GM19238 (cell line): ENCODE measurements around the gene CEACAM4.
A peak's percentile ranks its signal among the peaks of the same experiment; 100 is the strongest.
"Not testable (repeated sequence)": the region's sequence is repeated elsewhere in the genome, so short reads cannot be mapped to it uniquely, and the experiment has no call there.

ENCODE experiments used
- DNase-seq: peaks from one replicate; pipeline ENCODE4 v3.0.0; 2011; ENCODE audit warnings: low spot score; ENCODE audit not compliant: insufficient read length

The CEACAM4 gene

DNA sequence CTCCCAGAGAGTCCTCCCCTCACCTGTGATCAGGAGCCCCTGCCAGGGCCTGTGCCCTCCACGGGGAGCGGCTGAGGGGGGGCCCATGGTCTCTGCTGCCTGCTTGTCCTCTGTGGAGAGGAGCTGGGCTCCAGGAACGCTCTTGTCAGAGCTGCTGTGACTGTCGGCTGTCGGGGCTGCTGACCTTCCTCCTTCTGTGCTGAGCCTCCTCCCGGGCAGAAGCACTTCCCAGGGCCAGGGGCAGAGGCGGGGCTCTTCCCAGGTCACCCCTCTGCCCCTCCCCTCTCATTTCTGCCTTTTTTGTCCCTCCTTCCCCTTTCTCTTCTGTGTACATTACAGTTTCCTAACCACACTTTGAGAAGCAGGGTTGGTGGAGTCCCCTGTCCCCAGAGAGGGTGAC, at the start of gene CEACAM4:
Gene CEACAM4, minus strand, starts transcription at position 198 of the 400 bp plus-strand sequence. Its CDS starts 111 bp downstream, at position 87.
- no peak for DNase-seq

DNA sequence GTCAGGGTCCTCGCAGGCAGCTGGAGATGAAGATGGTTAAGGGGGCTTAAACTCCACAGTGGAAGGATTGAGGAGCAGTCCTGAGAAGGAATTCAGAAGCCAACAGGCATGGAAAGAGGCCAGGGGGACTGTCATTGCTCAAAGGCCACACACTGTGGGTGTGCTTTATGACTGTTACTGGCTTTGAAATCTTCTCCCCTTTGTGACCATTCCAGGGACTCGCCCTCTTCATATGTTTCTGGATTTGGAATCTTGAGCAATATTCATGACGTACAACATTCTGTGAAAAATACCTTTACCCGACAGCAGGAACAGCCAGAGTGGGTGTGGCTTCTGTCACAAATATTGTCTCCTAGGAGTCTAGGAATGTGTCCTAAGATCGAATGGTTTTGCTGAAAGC, 44.6 kb upstream of the CEACAM4 start:
- DNase-seq, result no peak

DNA sequence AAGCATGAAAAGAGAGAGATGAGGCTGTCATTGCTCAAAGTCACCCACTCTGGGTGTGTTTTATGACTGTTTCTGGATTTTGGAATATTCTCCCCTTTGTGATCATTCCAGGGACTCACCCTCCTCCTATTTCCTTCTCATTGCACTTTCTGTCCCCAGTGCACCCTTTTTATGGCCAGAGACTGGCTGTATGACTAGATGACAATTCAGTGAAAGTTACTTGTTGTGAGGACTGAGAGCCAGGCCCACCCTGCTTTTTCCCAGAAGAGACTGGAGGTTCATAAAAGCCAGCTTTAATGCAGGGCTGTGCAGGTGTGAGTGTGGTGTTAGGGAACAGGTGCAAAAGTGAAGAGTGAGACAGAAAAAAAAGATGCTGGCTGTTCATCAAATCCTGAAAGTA, 43.9 kb upstream of the CEACAM4 start:
- no peak for DNase-seq

DNA sequence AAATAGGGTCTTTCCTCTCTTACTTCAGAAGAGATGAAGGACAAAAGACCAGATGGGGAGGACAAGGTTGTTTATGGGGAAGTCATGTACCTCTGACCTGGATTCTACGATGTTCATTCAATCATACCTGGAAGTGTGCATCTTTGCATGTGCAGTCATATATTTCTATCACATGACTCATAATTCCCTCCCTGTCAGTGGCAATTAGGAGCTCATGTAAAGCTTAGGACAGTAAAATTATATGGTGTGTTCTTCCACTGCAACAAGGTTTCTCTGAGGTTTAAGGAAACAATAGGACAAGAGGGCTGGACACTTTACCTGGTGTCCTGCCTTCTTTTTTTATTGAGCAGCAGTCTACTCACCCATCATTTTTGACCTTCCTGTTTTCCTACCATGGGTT, 41.4 kb upstream of the CEACAM4 start:
- no peak for DNase-seq

DNA sequence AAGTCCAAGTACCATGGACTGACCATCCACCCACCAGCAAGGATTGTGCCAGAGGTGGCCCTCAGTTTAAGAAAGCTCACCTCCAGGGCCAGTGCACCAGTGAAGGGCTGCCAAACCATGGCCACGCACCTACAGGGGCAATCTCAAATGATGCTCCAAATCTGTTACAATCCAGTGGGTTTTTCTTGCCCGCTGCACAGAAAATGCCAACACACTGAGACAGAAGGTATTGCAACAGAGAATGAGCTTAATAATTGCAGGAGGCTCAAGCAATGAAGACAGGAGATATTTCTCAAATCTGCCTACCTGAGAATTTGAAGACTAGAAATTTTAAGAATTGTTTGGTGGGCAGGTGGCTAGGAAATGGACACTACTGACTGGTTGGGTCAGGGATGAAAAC, 39.2 kb upstream of the CEACAM4 start:
- no peak for DNase-seq

DNA sequence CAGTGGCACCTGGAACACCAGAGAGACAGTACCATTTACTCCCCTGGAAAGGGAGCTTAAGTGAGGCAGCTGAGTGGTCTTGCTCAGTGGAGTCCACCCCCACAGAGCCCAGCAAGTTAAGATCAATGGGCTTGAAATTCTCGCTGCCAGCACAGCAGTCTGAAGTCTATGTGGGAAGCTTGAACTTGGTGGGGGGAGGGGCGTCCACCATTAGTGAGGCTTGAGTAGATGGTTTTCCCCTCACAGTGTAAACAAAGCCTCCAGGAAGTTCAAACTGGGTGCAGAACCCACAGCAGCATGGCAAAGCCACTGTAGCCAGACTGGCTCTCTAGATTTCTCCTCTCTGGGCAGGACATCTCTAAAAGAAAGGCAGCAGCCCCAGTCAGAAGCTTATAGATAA, 30.3 kb upstream of the CEACAM4 start:
- DNase-seq, result no peak

DNA sequence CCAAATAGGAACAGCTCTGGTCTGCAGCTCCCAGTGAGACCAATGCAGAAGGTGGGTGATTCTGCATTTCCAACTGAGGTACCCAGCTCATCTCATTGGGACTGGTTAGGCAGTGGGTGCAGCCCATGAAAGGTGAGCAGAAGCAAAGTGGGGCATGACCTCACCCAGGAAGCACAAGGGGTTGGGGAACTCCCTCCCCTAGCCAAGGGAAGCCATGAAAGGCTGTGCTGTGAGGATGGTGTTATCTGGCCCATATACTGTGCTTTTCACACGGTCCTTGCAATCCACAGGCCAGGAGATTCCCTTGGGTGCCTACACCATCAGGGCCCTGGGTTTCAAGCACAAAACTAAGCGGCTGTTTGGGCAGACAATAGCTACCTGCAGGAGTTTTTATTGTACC, 29.9 kb upstream of the CEACAM4 start:
- DNase-seq, result not testable (repeated sequence)

DNA sequence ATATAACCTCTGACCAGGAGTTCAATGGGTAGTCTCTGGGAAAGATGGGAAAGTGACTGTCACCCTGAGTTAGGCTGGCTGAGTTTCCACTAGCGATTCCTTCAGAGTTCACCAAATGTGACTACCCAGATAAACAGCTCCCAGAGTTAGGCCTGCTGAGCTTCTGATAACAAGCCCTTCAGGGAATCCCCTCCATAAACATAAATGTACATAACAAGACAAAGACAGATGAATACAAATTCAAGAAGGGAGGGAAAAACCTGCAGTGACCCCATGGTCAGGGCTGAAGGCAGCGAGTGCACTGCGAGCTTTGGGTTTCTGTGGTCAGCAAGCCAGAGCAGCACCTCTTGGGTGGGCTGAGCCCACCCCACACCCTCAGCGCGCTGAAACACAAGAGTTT, 25.4 kb upstream of the CEACAM4 start:
- no peak for DNase-seq

DNA sequence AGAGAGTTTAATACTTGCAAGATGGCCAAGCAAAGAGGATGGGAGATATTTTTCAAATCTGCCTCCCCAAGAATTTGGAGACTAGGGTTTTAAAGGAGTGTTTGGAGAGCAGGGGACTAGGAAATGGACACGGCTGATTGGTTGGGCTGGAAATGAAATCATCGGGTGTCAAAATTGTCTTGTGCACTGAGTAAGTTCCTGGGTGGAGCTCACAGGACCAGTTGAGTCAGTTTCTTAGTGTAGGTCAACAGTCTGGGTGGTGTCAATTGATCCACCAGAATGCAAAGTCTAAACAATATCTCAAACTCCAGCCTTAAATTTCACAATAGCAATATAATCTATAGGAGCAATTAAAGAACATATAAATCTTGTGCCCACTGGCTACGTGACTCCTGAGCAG, 23.0 kb upstream of the CEACAM4 start:
- no peak for DNase-seq

DNA sequence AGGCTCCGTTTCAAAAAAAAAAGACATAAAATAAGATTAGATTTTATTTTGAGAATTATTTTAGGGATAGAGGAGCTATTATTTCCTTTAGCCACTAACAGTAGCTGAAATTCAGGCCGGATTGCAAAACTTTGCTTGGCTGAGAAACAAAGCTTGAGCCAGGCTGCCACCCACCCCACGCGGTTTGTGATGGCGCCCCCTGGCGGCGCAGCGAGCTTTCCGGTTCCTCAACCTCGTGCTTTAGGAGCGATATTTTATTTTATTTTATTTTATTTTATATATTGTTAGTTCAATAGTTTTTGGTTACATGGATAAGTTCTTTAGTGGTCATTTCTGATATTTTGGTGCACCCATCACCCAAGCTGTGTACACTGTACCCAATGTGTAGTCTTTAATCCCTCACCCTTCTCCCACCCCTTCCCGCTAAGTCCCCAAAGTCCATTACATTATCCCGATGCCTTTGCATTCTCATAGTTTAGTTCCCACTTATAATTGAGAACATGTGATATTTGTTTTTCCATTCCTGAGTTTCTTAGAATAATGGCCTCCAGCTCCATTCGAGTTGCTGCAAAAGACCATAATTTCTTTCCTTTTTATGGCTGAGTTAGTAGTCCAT, 19.8 kb upstream of the CEACAM4 start:
- DNase-seq, result no peak

DNA sequence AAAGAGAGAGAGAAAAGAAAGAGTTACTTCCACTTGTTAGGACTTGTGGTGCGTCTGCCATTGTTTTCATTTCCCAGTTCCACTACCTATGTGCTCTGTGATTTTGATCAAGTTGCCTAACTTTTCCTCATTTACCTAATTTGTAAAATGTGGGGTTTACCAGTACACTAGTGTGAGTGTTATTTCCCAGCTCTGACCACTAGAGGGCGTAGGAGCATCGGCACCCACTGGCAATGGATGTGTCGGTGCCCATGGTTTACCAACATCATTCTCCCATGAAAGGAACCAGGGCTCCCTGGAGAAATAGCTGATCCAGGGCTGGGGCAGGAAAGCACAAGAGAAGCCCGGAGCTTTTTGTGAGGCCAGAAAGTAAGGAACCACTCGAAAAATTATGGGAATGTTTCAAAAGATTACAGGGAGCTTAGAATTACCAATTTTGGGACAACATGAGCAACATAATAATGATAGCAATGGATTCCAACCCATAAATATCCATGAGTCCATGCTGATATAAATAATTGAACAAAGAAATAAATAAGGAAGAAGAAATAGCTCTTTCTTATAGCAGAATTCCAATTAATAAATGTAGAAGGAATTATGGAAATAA, 15.1 kb upstream of the CEACAM4 start:
- DNase-seq, result peak; percentile 66

DNA sequence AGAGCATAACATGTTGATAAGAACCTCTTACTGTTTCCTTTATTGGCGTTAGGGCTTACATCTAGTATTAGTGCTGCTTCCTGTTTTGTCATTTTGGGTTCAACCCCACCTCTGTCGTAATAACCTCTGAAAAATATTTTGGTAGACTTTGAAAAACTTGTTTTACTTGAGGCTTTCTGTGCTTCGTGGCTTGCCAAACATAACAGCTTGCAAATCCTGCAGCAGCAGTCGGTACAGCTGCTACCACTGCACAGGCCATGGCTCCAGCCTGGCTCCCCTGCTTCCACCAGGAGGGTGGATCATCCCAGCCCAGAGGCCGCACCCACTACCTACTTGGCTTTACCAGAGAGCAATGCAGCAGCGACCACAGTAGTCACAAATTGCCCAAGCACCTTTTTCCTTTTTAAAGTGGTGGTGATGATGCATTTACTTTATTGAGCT, 11.8 kb upstream of the CEACAM4 start:
- DNase-seq, result no peak

DNA sequence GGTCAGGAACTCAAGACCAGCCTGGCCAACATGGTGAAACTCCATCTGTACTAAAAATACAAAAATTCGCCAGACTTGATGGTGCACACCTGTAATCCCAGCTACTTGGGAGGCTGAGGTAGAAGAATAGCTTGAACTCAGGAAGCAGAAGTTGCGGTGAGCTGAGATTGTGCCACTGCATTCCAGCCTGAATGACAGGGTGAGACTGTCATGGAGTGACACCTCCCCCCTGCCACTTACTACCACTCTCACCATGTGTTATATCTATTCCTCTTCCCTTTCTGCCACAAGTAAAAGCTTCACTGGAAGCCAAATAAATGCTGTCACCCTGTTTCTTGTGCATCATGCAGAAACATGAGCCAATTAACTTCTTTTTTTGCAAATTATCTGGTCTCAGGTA, 10.6 kb upstream of the CEACAM4 start:
- no peak for DNase-seq

DNA sequence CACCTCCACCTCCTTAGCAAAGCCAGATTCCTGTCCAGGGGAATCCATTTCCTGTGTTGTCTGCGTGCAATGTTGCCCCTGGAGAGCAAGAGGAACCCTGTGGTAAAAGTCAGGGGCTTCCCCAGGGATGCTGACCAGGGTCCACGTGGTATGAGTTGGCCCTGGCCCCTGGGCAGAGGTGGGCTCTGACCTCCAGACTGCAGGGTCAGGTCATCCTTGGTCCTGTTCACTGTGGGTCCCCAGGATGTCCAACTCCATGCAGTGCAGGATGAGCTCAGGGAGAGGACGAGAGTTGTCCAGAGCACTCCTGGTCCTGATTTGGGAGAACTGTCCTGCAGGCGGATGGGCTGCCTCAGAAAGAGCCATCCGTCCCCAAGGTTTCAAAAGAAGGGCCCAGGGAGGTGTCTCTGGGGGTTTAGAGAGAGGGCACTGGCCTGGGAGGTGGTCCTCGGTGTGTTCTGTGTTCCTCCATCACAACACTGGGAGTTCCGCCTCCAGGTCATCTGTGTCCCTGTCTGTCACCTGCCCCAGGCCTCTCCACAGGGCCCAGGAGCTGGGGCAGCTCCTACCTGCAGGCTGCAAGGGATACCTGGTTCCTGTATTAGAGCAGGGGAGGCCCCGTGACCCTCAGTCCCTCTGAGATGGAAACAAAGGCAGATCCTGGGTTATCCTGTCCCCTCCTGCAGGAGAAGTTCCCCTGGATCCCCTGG, 1.2 kb upstream of the CEACAM4 start:
- DNase-seq, result no peak

DNA sequence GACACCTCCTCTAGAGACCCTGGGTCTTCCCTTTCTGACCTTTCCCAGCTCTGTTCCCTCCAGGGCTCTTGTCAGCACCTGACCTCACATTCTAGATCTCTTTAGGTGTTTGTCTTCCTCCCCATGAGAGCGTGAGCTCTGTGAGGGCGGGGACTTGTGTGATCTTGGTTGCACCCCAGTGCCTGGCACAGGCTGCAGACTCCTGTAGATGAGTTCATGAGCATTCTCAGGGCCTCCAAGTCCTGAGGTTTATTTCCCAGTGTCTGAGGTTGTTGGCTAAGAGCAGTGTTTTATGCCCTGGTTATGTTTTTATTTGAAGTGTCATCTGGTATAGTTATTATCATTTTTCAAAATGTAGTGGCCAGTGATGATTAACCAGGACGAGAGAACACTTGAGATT, 596 bp downstream of the CEACAM4 start:
- DNase-seq, result no peak

DNA sequence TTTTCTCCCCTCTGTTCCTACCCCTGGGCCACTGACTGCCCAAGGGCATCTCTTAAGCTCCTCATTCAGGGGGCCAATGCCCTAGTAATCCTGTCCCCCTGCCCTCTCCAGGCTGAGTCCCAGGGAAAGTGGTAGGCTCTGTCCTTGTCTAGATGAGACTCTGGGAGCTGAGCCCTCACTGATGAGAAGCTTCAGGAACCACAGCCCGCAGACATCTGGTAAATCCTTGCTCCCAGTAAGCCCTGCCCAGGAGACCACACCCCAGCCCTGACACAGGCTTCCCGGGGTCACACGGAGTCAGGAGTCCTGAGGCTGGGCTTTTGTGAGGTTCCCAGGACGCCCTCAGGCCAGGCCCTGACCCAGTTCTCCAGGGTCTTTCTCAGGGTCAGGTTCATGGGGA, 1.9 kb downstream of the CEACAM4 start:
- no peak for DNase-seq

DNA sequence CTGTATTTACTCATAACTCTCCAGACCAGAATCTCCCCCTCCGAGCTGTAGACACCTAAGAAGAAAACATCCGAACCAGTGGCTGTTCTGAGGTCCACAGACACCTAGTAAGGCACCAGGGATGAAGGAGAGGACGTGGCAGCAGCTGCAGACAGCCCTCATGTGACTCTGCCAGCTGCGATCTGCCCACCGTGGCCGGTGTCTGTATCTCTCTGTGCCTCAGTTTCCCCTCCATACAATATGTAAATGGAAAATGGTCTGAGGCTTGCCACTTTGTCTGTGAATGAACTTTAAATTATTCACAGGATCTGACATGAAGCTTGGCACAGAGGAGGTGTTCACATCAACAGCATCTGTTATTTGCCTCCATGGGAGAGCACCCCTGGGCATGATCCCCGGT, 2.4 kb downstream of the CEACAM4 start:
- no peak for DNase-seq

DNA sequence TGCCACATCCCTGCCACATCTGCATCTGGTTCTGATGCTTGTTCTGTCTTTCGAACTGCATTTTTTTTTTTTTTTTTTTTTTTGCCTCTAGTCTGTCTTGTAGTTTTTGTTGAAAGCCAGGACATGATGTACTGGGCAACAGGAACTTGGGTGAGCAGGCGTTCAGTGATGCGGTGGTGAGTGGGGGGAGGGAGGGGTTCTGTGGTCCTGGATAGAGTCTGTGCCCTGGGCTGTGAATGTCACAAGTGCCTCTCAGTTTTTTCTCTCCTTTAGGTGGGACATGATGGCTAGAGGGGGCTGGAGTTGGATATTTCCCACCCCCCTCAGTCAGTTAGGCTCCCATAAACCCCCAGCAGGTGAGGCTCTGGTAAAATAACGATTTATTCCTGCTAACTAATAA, 3.5 kb downstream of the CEACAM4 start:
- DNase-seq, result no peak

DNA sequence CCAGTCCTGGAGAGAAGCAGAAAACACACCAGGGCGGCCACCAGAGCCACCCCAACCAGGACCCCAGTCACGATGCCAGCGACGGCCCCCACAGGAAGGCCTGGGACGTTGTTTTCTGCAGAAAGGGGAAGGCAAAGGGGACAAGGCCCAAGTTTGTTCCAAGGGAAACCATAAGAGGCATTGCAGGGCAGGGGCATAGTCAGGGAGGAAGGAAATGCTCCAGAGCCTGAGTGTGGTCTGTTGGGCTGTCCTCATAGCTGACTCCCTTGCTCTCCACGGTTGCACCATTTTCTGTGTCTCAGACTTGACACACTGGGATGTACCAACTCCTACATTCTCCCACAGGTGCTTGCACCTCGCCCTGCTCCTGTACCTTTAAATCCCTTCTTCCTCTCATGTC, 5.2 kb downstream of the CEACAM4 start:
- no peak for DNase-seq

DNA sequence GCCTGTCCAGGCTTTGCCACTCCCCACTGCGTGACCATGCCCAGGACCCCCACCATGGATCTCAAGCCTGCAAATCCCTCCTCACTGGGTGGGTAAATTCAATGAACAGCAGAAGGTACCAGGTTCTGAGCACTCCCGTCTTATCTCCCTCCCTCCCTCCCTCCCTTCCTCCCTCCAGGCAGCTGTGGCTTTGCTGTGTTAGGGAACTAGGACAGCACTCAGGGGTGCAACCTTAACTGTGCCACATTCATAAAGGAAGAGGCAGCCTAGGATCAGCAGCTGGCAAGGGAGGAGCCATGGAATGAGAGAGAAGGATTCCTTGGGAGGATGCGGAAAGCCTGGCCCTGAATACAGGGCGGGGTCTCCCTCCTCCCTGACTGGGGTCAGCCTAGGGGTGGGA, 5.6 kb downstream of the CEACAM4 start:
- DNase-seq, result no peak

DNA sequence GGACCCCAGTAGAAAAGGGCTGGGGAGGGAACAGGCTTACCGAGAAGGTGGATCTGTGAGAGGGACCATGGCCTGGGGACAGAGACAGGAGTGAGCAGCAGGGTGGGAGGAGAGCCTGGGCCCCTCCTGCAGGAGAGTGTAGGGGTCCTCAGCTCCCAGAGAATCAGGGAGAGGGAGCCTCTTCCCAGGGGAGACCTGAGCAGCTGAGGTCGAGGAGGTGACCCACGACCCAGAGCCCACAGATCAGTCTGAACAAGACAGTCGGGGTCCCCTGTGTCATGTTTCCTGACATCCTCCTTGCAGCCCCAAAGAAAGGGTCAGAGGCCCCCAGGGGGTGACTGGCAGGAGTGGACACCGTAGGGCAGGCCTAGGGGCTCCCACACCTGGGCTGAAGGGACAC, 6.7 kb downstream of the CEACAM4 start:
- no peak for DNase-seq

DNA sequence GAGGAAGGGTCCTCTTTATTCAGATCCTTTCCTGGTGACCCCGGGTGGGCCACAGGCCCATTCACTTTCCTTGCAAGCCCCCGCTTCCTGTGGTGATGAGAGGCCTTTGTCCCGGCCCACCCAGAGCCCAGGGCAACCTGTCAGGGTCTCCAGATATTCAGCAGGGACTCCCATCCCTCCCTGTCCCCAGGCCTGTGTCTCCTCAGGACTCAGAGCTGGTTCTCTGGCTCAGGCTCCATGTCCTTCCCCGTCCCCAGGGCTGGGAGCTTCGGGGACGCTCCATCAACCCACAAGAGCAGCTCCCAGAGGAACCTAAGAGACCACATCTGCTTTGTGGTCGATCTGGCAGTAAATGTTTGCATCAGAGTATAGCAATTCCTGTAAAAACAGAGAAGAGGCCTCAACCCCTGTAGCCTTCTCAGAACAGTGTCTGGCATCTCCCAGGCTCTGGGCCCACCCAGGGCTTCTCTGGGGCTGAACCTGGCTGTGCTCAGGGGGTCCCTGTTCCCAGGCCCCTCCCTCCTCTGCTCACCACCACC, 7.8 kb downstream of the CEACAM4 start:
- no peak for DNase-seq
